Measurements from ENCODE around the gene DIRAS1. TPM values are rescaled to one million over a fixed set of nuclear protein-coding genes. Genes with fewer than 3 reads are reported as not detected.

Gene DIRAS1
- total RNA-seq, 1 experiment from 2014 or later, result 33.7 TPM

GRCh38 chr19:2716275-2716650, 4.9 kb downstream of the DIRAS1 start:
- no peak for ATAC-seq
- Histone ChIP-seq H4K20me1 (ENCODE audit: insufficient read depth) (no peaks in the 10 kb centered on the region), H3K9me3 (ENCODE audit: control insufficient read depth in 1 of 2, insufficient read depth in 1 of 2, low read depth in 1 of 2, low read length in 2 of 2) (peaks cover 10 to 11% of the 10 kb centered on the region in 2 experiments; a peak in 3 of 4 replicates), H3K36me3 (ENCODE audit: control insufficient read depth in 1 of 2, insufficient read depth in 2 of 2, low read length in 2 of 2) (peaks cover 0 to 5% of the 10 kb centered on the region in 2 experiments; a peak in 2 of 4 replicates), H3K9me2 (ENCODE audit: insufficient read depth) (no peaks in the 10 kb centered on the region), H3K27ac (ENCODE audit: low read depth, low read length) (no peak overlapping the region), H3K79me2 (ENCODE audit: insufficient read depth, low read length) (peaks cover 11% of the 10 kb centered on the region; the same call in 1 of the 2 replicates), H2AFZ (ENCODE audit: low read depth, low read length, poor library complexity, severe bottlenecking) (no peak overlapping the region), H3K27me3 (ENCODE audit: insufficient read depth, low read length) (no peaks in the 10 kb centered on the region), H3K4me2 (ENCODE audit: low read length) (no peak overlapping the region), H3K4me1 (ENCODE audit: control insufficient read depth in 1 of 2, insufficient read depth in 2 of 2, low read length in 2 of 2) (peaks cover 0 to 12% of the 10 kb centered on the region in 2 experiments; a peak in 1 of 4 replicates), H3K9ac (ENCODE audit: low read length) (no peak overlapping the region), H3K4me3 (replicated peaks in 1 of 2; ENCODE audit: low read depth in 1 of 2, low read length in 2 of 2) (no peak overlapping the region)
- POLR2A ChIA-PET, result no interaction called here
- RAD21 ChIA-PET (ENCODE audit: low non-redundant PET in 1 of 2, low total read pairs in 2 of 2, uncharacterized antibody in 2 of 2, unreplicated experiment in 2 of 2), result no interaction called here
- no TSS peak for BruUV-seq (replicated peaks)
- no peak for DNase-seq (ENCODE audit: low read depth, low spot score)
- intact Hi-C loops (cut with micrococcal nuclease), result no loop called here
- CTCF ChIA-PET, result no interaction called here
- no peak for TF ChIP-seq FOSL1 (IDR thresholded peaks at IDR 0.05; ENCODE audit: low read depth)
- no peak for TF ChIP-seq REST (IDR thresholded peaks at IDR 0.05; ENCODE audit: low read depth)
- no peak for TF ChIP-seq RAD21 (IDR thresholded peaks at IDR 0.05; ENCODE audit: low read depth)
- no peak for TF ChIP-seq ELF1 (IDR thresholded peaks at IDR 0.05; ENCODE audit: borderline replicate concordance, low read depth)
- no peak for TF ChIP-seq POLR2AphosphoS5 (IDR thresholded peaks at IDR 0.05; ENCODE audit: low read depth, low read length)
- TF ChIP-seq ZBTB33 (IDR thresholded peaks at IDR 0.05; ENCODE audit: extremely low read depth, insufficient replicate concordance, low read length), result no peak
- no peak for TF ChIP-seq EZH2phosphoT487 (IDR thresholded peaks at IDR 0.05; ENCODE audit: borderline replicate concordance)
- no peak for TF ChIP-seq YY1 (IDR thresholded peaks at IDR 0.05; ENCODE audit: extremely low read depth, insufficient replicate concordance, low read depth, low read length)
- TF ChIP-seq ATF3 (IDR thresholded peaks at IDR 0.05), result no peak
- TF ChIP-seq ZFX (IDR thresholded peaks at IDR 0.05), result no peak
- no peak for TF ChIP-seq JUND (IDR thresholded peaks at IDR 0.05)
- TF ChIP-seq SIN3A (IDR thresholded peaks at IDR 0.05; ENCODE audit: low read depth), result no peak
- TF ChIP-seq SP1 (IDR thresholded peaks at IDR 0.05; ENCODE audit: low read depth), result no peak
- no peak for TF ChIP-seq EGR1 (IDR thresholded peaks at IDR 0.05; ENCODE audit: low read depth)
